ENCODE data around the gene FGGY. TPM values are rescaled to one million over a fixed set of nuclear protein-coding genes. Genes with fewer than 3 reads are reported as not detected.
A peak's percentile ranks its signal among the peaks of the same experiment; 100 is the strongest.
"Not testable (repeated sequence)": the region's sequence is repeated elsewhere in the genome, so short reads cannot be mapped to it uniquely, and the experiment has no call there.

FGGY gene
- total and polyA plus RNA-seq, 11 donors, result 7.2 to 42.9 (median 32.0) TPM

DNA sequence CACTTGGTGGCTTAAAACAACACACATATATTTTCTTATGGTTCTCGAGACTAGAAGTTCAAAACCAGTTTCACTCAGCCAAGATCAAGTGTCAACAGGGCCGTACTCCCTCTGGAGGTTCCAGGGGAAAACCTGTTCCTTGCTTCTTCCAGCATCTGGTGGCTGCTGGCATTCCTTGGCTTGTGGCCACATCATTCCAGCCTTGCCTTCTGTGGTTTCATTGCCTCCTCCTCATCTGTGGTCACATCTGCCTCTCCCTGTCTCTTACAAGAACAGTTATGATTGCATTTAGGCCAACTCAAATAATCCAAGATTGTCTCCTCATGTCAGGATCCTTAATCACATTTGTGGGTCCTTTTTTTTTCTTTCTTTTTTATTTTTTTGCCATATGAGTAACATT lies 277.2 kb downstream of the FGGY start:
- ATAC-seq, result no peak
- no peak for DNase-seq
- H3K27me3 ChIP-seq, result no peaks in the 10 kb centered on the region
- H3K4me1 ChIP-seq, result peaks cover 0 to 25% (median 0%) of the 10 kb centered on the region in 12 donors
- no peaks in the 10 kb centered on the region for H3K36me3 ChIP-seq
- TF ChIP-seq, protein P1, sequence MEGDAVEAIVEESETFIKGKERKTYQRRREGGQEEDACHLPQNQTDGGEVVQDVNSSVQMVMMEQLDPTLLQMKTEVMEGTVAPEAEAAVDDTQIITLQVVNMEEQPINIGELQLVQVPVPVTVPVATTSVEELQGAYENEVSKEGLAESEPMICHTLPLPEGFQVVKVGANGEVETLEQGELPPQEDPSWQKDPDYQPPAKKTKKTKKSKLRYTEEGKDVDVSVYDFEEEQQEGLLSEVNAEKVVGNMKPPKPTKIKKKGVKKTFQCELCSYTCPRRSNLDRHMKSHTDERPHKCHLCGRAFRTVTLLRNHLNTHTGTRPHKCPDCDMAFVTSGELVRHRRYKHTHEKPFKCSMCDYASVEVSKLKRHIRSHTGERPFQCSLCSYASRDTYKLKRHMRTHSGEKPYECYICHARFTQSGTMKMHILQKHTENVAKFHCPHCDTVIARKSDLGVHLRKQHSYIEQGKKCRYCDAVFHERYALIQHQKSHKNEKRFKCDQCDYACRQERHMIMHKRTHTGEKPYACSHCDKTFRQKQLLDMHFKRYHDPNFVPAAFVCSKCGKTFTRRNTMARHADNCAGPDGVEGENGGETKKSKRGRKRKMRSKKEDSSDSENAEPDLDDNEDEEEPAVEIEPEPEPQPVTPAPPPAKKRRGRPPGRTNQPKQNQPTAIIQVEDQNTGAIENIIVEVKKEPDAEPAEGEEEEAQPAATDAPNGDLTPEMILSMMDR (IDR thresholded peaks at IDR 0.05), result no peak
- TF ChIP-seq POLR2A (IDR thresholded peaks at IDR 0.05), result no peak
- no peak overlapping the region for H3K27ac ChIP-seq
- peaks cover 0 to 10% (median 2%) of the 10 kb centered on the region in 12 donors for H3K9me3 ChIP-seq
- 85 to 97% (median 92%) methylated on average over 2 of the region's 2 CpGs for WGBS, 4 donors
- intact Hi-C loops (cut with DNase I), result no loop called here
- no peak overlapping the region for H3K4me3 ChIP-seq

DNA sequence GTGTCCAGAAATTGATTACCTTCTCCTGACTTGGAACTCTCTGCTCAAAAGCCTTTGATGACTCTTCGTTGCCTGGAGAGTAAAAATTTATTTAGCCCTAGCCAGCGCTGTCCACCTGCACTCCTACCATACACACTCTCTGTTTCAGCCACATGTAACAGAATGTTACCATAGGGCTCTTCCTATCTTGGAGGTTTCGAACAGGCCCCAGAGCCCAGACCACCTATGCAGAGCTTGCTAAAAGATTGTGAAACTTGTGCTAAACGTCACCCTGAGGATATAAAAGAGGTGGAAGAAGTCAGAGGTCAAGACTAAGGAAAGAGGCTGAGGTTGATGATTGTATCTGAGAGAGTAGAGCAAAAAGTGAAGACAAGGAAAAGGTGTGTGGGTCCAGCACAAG lies 280.9 kb downstream of the FGGY start:
- Histone ChIP-seq H3K4me3 (no peak overlapping the region), H3K4me1 (peaks cover 0 to 6% (median 0%) of the 10 kb centered on the region in 12 donors), H3K36me3 (no peaks in the 10 kb centered on the region), H3K27me3 (no peaks in the 10 kb centered on the region), H3K9me3 (peaks cover 0 to 10% (median 2%) of the 10 kb centered on the region in 12 donors), H3K27ac (no peak overlapping the region)
- intact Hi-C loops (cut with DNase I), result no loop called here
- TF ChIP-seq, protein P1 (IDR thresholded peaks at IDR 0.05), result no peak
- no peak for TF ChIP-seq POLR2A (IDR thresholded peaks at IDR 0.05)
- ATAC-seq (no peak), DNase-seq (no peak)
- WGBS, 4 donors, result 88 to 95% (median 94%) methylated on average over 4 of the region's 4 CpGs

DNA sequence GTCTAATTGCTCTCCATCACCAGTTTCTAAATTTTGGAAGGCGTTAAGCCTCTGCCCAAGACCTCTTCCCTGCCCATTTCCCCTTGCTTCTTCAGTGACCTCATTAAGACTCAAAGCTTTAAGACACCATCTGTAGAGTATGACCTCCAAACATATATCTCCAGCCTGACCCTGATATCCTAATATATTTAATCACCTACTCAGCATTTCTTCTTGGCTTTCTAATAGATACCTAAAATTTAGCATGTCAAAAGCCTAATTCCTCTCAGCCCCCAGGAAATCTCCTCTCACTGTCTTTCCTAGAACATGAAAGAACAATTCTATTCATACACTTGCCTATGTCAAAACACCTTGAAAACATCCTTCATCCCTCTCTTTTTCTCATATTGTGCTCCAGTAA lies 282.3 kb downstream of the FGGY start:
- TF ChIP-seq POLR2A (IDR thresholded peaks at IDR 0.05), result no peak
- TF ChIP-seq, protein P1 (IDR thresholded peaks at IDR 0.05), result no peak
- Histone ChIP-seq H3K27me3 (no peaks in the 10 kb centered on the region), H3K4me1 (peaks cover 0 to 6% (median 0%) of the 10 kb centered on the region in 12 donors), H3K4me3 (no peak overlapping the region), H3K27ac (no peak overlapping the region), H3K9me3 (peaks cover 0 to 5% (median 0%) of the 10 kb centered on the region in 12 donors), H3K36me3 (no peaks in the 10 kb centered on the region)
- DNase-seq (no peak), ATAC-seq (no peak)
- WGBS, 4 donors, result 94 to 99% (median 97%) methylated on average over 1 of the region's 1 CpG
- intact Hi-C loops (cut with DNase I), result no loop called here

DNA sequence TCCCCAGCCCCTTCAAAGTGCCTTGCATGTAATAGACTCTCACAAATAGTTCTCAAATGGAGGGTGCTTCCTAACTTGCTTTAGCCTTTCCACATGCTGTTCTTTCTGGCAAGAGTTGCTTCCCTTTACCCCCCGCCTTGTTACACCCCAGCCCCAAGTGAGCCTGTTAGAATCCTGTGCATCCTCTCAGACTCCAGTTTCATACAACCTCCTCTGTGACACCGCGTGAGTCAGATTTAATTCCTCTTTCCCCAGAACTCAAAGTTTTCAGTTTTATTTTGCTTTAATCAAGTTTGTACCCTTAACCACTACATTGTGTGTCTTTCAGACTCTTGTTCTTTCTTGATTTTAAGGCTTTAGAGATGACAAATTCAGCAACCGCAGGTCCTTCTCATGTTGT lies 283.4 kb downstream of the FGGY start:
- Histone ChIP-seq H3K27me3 (no peaks in the 10 kb centered on the region), H3K4me3 (no peak overlapping the region), H3K27ac (peak overlapping the region in 1 of 12 donors; percentile 64), H3K9me3 (peaks cover 0 to 3% (median 0%) of the 10 kb centered on the region in 12 donors), H3K4me1 (peaks cover 0 to 6% (median 0%) of the 10 kb centered on the region in 12 donors), H3K36me3 (no peaks in the 10 kb centered on the region)
- DNase-seq (no peak), ATAC-seq (no peak)
- intact Hi-C loops (cut with DNase I), result loop anchor here in 1 of 10 donors (10.0 kb wide), 1 partner anchor 55 kb away; no protein-coding TSS in a partner anchor
- 80 to 96% (median 94%) methylated on average over 4 of the region's 4 CpGs for WGBS, 4 donors
- TF ChIP-seq, protein P1 (IDR thresholded peaks at IDR 0.05), result no peak
- TF ChIP-seq POLR2A (IDR thresholded peaks at IDR 0.05), result no peak

DNA sequence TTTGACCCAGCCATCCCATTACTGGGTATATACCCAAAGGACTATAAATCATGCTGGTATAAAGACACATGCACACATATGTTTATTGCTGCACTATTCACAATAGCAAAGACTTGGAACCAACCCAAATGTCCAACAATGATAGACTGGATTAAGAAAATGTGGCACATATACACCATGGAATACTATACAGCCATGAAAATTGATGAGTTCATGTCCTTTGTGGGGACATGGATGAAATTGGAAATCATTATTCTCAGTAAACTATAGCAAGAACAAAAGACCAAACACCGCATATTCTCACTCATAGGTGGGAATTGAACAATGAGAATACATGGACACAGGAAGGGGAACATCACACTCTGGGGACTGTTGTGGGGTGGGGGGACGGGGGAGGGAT lies 295.5 kb downstream of the FGGY start:
- ATAC-seq; H3K4me3 ChIP-seq; intact Hi-C loops (cut with DNase I); H3K27me3 ChIP-seq; DNase-seq; H3K9me3 ChIP-seq; H3K36me3 ChIP-seq; H3K27ac ChIP-seq: not testable (repeated sequence)
- H3K4me1 ChIP-seq, result peaks cover 0 to 15% (median 10%) of the 10 kb centered on the region in 12 donors
- 83 to 95% (median 91%) methylated on average over 2 of the region's 2 CpGs for WGBS, 4 donors
